Fibroblast of skin of back (primary cell): Measurements from ENCODE around the gene CSTPP1.
"Not testable (repeated sequence)": the region's sequence is repeated elsewhere in the genome, so short reads cannot be mapped to it uniquely, and the experiment has no call there.

ENCODE experiments used
- DNase-seq: peaks from one replicate; pipeline ENCODE4 v3.0.0-alpha.2; 2013

The CSTPP1 gene

DNA sequence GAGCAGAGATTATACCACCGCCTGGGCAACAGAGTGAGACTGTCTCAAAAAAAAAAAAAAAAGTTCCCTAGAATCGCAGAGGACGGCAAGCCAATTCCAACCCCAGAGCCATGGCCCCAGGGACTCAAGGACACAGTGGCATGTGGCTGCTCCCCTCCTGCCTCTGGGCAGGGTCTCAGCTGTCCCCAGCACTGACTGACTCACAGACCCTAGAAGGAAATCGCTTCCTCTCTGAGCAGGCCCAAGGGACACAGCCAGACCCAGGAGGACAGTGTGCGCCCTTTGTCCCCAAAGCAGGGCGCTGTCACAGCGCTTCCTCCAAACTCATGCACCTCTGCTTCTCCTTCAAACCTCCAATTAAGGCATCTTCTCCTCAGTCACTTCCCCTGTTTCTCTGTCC, 247.4 kb downstream of the CSTPP1 start:
- no peak for DNase-seq

DNA sequence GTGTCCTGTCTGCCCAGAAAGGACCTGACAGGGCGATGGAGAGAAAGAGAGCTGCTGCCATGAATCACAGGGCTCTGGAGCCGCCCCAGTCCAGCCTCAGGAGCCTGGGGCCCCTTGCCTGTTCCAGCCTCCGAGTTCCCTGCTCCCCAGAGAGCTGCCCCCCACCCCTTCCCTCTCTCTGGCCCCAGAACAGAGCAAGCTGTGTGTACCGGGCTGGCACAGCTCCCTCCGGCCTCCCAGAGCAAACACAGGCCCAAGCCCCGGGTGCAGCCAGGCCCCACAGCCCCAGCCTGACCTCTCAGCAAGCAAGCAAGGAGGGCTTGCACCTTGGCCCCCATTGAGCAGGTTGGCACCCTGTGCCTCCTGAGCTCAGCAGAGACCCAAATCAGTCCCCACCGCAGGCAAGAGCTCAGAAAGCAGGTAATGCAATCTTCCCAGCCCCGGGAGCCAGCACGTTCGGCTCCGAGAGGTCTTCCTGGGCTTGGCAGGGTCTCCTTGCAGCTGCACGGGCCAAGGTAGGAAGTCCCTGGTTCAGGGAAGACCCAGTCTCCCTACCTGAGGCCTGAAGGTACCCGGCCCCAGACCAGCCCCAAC, 248.2 kb downstream of the CSTPP1 start:
- DNase-seq: no peak

- DNase-seq: peak; percentile 80
Observed at GRCh38 chr11:47185305-47186075, 248.9 kb downstream of the CSTPP1 start.

GRCh38 chr11:47186076-47186699, 249.6 kb downstream of the CSTPP1 start, which contains the start of gene PACSIN3:
TSS of gene PACSIN3 (minus strand) at chr11:47186434. CDS start at chr11:47182727, 3,707 bp downstream.
- peak; percentile 66 for DNase-seq

DNA sequence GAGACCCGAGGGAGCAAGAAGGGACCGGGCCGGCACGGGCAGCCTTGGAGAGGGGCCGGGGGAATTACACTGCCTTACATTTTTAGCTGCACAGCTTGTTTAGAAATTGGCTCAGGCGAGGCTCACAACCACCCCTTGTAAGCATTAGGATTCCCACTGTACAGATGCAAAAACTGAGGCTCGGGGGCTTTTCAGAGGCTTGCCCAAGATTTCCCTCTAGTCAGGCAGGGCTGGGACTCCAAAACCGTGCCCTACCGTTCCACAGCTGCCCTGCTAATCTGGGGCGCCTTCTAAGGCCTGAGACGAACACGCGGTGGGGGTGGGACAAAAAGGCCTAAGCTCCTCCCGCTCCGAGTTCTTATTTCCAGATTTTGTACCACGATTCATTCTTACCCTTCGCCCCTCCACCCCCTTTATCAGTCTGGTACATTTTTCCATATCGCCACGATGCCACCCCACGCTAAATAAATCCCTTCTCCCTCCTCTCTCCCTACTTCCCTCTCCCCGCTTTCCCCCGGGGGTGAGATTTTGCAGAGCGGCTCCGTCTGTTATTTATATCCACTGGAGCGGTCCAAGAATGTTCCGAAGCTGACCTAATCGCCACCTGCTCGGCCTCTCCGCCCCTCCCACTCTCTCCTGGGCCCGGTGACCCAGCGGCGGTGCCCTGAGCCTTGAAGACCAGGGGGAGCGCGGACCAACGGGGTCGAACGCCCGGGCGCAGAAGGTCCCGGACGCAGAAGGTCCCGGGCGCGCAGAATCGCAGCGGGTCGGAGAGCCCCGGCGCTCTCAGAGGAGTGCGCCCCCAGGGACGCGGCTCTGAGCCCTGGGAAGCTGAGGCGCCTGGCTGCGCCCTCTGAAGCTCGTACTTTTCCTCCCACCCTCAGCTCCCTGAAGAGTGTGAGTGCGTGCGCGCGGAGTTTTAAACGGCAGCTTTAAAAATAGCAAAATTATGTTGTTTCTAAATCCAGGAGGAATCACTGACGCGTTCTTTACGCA, 250.4 kb downstream of the CSTPP1 start:
- peak; percentile 68 for DNase-seq

DNA sequence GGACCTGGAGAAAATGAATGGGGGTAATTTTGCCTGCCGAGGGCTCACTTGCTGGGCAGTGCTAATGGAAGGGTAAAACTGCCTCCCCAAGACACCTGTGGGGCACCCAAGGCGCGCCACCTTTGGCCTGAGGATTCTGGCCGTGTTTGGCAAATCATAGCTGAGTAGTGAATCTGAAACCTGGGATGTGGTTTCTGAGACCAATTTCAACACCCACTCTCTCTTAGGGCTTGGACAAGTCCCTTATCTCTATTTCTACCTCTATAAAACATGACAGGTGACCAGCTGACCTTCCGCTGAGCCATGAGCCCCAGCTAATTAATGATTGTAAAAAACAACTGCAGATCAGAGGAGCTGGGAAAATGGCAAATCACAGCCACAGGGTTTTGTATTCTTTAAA, 251.2 kb downstream of the CSTPP1 start:
- DNase-seq: no peak

- DNase-seq: no peak
Observed at GRCh38 chr11:47188259-47188658, 251.7 kb downstream of the CSTPP1 start.

- peak; percentile 97 for DNase-seq
Observed at GRCh38 chr11:47189100-47189834, 252.7 kb downstream of the CSTPP1 start.

- peak; percentile 16 for DNase-seq
Observed at GRCh38 chr11:47191137-47191536, 254.6 kb downstream of the CSTPP1 start.

- peak; percentile 21 for DNase-seq
Observed at GRCh38 chr11:47192111-47192510, 255.6 kb downstream of the CSTPP1 start.

GRCh38 chr11:47198161-47198560, 261.6 kb downstream of the CSTPP1 start:
- not testable (repeated sequence) for DNase-seq

DNA sequence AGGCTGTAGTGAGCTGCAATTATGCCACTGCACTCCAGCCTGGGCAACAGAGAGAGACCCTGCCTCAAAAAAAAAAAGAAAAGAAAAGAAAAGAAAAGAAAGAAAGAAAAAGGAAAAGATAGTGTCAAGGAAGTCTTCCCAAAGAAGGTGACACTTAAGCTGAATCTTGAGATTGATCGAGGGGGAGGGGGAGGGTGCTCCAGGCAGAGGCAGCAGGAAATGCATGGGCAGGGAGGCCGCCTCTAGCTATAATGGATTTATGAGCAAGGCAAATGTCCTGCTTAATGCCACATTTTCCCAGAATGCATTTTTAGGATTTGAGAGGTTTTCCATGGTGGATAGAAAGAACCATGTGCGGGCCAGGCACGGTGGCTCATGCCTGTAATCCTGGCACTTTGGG, 264.5 kb downstream of the CSTPP1 start:
- no peak for DNase-seq

GRCh38 chr11:47202576-47202975, 266.0 kb downstream of the CSTPP1 start:
- DNase-seq: no peak

DNA sequence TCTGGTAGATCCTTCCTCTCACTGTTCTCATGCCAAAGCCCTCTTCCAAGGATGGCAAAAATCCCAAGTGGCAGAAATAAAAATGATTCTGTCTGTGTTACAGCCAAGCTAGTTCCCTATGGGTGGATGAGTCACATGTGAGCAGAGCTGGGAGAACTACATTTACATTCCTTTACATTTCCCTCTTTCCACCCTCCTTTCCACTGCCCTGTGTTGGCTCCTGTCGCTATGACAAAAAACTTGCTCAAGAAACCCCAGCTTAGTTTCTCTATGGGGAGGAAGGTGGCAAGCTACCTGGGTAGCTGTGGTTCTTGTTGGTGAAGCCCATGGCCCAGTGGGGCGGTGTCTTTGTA, 268.1 kb downstream of the CSTPP1 start:
- peak; percentile 93 for DNase-seq

DNA sequence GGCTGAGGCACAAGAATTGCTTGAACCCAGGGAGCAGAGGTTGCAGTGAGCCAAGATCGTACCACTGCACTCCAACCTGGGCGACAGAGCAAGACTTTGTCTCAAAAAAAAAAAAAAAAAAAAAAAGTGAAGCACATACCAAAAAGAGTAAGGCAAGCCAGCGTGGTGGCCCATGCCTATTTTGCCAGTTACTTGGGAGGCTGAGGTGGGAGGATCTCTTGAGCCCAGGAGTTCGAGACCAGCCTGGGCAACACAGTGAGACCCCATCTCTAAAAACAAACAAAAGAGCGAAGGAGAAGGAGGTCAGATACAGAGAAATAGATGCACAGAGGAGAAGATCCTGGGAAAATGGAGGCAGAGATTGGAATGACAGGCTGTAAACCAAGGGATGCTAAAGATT, 270.0 kb downstream of the CSTPP1 start:
- not testable (repeated sequence) for DNase-seq

GRCh38 chr11:47207459-47207858, 270.9 kb downstream of the CSTPP1 start:
- DNase-seq: no peak

DNA sequence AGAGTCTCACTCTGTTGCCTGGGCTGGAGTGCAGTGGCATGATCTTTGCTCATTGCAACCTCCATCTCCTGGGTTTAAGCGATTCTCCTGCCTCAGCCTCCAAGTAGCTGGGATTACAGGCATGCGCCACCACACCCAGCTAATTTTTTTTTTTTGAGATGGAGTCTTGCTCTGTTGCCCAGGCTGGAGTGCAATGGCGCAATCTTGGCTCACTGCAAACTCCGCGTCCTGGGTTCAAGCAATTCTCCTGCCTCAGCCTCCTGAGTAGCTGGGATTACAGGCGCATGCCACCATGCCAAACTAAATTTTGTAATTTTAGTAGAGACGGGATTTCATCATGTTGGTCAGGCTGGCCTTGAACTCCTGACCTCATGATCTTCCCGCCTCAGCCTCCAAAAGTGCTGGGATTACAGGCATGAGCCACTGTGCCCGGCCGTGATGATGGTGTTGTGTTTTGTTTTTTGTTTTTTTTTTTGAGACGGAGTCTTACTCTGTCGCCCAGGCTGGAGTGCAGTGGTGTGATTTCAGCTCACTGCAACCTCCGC, 271.5 kb downstream of the CSTPP1 start:
- DNase-seq: not testable (repeated sequence)

- DNase-seq: no peak
Observed at GRCh38 chr11:47208628-47209027, 272.1 kb downstream of the CSTPP1 start.
